Activated CD4-positive, alpha-beta T cell treated with anti-CD3 and anti-CD28 coated beads for 48 hours (primary cell): ENCODE results near the gene SUV39H2.
"Not testable (repeated sequence)": the region's sequence is repeated elsewhere in the genome, so short reads cannot be mapped to it uniquely, and the experiment has no call there.

Source experiments
- DNase-seq: peaks from one replicate; pipeline ENCODE4 v3.0.0-alpha.2; 2020

SUV39H2 gene

DNA sequence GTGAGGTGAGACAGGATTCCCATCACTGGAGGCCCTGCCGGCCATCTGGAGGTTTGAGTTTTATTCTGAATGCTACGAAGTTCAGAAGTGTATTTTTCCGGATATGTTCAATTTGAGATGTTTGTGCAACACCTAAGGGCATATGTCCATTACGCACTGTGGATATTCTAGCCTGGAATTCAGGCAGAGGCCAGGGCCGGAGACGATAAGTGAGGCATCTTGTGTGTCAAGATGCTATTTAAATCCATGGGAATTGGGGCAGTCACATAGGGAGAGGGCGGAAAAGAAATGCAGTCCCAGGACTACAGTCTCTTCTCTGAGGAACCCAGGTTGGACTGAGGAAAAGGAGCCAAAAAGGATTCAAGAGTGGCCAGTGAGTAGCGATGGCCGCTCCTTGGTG is 1.9 kb upstream of the SUV39H2 start:
- no peak for DNase-seq

DNA sequence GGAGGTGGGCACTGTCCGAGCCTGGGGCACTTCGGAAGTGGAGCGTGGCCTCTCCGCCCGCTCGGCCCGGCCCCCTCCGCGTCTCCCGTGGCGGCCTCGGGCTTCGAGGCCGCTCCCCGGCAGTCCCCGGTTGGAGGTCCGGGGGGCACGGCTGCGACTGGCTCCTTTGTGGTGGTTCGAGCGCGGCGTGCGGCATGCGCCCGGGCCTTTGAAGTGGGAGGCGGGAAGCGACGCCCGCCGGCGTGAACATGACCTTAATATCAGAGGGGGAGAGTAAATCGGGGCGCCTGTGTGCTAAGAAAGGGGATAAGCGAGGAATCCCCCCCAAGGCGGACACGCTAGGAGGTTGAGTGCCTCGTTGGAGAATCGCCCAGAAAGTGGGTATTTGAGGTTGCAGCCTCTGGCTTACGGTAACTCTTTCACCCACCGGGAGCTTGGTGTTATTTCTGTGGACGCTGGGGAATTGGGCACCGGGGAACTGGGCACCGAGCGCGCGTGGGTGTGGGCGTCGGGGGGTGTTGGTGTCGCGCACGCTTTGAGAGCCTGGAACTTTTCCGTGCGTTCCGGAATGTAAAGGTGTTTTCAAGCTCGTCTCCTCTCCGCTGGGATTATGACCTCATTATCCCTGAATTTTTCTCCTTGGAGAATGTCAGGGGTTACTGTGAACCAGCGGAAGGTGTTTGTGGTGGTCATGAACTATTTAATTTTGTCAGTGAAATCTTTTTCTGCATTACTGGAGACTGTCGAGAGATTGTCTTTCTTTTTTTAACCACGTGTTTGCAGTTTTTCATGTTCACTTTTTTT is 660 bp downstream of the SUV39H2 start:
- peak; percentile 59 for DNase-seq

DNA sequence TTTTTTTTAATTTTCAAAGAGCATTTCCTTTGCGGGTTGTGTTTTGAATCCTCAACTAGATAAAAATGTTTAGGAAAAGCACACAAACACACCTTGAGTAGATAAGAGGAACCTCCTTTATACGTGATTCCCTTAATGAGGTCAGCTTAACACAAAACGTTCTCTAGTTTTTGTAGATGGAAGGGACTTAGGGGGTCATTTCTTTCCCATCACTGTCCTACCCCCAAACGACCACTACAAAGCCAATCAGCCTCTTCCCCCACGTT is 1.2 kb downstream of the SUV39H2 start:
- DNase-seq = no peak

DNA sequence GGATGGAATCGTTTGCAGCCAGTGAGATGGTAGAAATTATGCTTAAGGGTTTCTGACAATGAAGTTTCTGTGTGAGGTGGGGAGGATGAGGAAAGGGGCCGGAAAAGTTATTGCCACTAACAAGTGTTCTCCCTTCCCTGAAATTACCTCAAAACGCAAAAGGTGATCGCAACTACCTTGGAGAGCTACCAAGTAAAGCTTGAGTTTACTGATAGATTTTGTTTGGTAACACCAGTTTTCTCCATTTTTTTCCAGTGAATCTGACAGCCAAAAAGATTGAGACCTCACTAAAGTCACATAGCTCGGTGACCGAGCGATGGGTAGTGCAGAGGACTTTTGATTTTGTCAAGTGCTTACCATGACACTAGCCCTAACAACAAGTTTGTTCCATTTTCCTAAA is 1.6 kb downstream of the SUV39H2 start:
- DNase-seq = no peak

DNA sequence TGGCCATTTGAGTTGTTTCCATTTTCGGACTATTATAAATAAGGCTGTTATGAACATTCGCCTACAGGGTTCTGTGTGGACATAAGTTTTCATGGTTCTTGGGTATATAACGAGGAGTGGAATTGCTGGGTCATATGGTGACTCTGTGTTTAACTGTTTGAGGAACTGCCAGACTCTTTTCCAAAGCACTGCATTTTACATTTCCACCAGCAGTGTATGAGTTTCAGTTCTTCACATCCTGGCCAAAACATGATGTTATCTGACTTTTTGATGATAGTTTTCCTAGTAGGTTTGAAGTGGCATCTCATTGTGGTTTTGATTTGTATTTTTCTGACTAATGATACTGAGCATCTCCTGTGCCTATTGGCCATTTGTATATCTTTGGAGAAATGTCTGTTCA is 5.4 kb downstream of the SUV39H2 start:
- DNase-seq = no peak

DNA sequence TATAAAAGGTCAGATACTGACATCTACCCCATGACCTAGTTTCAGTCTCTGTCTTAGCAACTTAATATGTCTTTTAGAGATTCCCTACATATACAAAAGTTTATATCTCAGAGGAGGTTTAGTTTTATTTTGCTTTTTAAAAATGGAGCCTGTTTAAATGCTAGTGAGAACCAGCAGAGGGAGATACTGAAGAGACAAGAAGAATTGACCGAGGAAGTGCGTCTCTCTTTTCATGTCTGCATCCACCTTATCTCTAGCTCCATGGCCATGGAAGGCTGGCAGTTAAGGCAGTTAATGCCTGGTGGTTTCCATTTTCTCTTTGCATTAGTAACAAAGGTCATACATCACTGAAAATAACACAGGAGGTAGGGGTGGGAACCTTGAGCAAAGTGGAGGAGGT is 10.7 kb downstream of the SUV39H2 start:
- no peak for DNase-seq

DNA sequence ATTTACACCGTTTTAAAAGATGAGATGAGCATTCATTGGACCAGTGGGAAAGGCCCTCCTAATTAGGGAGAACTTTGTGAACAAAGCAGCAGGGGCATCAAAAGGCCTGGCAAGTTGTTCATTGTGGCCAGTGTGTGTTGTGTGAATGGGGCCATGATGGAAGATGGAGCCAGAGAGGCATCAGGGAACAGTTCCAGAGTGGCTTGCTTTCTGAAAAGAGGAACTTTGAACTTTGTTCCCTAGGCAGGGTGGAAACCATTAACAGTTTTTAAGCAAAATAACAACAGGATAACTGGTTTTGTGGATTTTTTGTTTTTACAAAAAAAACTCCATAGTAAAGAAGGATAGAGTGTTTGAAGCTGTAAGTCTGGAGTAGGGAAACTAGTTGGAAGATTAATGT is 12.5 kb downstream of the SUV39H2 start:
- DNase-seq = no peak

DNA sequence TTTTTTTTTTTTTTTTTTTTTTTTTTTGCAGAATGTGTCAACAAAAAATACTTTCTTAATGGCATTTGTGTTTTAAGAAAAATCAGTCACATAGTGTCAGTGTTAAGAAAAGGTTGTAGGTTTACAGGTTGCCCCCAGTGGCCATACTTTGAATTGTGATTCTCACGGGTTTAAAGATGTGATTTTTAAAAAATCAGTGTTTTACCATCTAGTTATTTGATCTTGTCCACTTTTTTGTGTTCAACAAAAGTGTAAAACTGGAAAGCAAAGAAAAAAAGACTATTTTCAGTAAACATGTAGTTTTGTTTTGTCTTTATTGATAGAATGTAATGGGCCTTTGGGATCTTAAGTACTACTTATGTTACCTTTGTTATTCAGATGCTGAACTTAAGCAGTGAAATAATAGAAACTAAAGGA is 25.7 kb downstream of the SUV39H2 start:
- peak; percentile 26 for DNase-seq

DNA sequence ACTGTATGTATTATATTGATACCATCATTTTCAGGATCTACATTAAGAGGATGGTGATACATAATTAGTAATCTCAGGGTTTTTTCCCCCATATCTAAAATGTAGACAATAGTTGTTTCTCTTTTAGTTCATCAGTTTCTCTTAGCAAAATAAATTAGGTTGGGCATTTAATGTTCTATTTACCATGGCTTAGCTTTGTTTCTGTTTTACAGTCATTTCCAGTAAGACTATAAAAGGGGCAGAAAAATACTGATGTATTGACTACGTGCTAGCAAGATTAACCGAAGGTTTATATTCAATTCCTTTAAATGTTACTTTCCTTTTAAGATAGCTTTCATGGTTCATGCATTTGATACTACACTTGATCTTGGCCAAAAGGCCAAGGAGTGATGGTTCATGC is 26.2 kb downstream of the SUV39H2 start:
- DNase-seq = no peak

DNA sequence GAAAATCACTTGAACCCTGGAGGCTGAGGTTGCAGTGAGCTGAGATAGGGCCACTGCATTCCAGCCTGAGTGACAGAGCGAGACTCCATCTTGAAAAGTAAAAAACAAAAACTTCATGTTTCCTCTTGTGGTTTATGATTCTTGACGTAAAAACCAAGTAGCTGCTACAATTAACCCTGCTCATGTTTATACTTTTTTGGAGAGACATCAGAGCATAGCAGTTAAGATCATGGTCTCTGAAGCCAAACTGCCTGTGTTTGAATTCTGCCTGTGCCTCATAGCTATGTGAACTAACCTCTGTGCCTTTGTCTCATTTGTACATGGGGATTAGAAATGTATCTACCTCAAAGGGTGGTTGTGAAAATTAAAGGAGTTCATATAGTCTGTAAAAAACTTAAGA is 27.2 kb downstream of the SUV39H2 start:
- DNase-seq = no peak

DNA sequence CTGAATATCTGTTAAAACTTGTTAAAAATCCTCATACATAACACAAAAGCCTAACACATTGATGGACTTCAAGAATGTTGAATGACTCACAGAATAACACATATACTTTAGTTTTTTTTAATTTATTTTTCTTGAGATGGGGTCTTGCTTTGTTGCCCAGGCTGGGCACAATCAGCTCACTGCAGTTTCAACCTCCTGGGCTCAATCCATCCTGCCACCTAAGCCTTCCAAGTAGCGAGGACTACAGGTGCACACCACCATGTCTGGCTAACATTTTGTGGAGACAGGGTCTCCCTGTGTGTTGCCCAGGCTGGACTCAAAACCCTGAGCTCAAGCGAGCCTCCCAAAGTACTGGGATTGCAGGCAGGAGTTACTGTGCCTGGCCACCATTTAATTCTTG is 28.1 kb downstream of the SUV39H2 start:
- DNase-seq = no peak

DNA sequence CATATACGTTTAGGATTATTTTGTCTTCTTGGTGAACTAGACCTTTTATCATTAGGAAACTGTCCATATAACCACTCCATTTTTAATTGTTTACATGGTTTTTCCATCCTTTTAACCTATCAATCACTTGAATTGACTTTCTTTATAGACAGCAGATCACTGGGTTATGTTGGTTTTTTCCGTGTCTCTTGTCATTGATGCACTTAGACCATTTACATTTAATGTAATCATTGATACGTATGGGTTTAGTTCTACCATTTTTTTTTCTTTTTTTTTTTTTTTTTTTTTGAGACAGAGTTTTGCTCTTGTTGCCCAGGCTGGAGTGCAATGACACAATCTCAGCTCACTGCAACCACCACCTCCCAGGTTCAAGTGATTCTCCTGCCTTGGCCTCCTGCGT is 28.9 kb downstream of the SUV39H2 start:
- not testable (repeated sequence) for DNase-seq

DNA sequence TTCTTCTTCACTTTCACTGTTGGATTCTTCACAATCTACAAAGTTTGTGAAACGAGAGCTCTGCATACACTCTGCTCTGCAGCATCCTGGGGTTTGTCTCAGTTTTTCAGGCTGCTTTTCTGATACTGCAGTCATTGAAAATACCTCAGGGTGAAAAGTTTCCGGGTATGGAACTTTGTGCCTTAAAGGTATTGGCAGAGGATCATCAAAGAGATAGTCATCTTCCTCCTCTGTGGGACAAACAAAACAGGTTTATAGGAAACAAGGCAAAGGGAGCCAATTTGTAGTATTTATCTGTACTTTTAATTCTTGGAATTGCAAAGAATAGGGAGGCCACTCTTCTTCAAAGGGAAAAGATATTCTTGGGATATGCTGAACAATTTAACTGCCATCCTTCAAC is 30.4 kb downstream of the SUV39H2 start:
- no peak for DNase-seq

DNA sequence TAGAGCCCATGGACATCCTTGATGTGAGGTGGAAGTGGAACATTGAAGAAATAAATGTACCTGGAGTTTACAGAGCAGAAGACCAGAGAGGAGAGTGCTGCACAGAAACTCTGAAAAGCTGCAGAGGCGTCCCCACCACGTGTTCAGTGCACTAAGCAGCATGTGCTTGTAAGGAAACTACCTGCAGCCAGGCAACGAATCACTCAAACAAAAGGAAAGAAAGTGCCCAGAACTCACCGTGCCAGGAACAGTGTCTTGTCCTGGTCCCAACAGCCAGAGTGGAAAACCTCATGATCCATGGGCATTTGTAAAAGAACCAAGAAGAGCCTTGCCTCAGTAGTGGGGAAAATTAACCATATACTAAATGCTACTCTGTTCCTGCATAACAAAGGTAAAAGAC is 32.3 kb downstream of the SUV39H2 start:
- no peak for DNase-seq

DNA sequence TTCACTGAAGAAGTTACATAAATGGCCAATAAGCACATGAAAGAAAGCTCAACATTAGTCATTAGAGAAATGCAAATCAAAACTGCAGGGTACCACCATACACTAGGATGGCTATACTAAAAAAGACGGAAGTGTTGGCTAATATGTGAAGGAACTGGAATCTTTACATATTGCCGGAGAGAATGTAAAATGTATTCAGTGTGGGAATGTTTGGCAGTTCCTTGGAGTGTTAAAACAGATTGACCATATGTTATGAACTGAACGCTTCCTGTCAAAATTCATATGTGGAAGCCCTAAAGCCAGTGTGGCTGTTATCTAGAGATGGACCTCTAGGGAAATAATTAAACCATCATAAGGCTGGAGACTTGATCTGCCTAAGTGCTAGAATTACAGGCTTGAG is 33.1 kb downstream of the SUV39H2 start:
- DNase-seq = no peak

DNA sequence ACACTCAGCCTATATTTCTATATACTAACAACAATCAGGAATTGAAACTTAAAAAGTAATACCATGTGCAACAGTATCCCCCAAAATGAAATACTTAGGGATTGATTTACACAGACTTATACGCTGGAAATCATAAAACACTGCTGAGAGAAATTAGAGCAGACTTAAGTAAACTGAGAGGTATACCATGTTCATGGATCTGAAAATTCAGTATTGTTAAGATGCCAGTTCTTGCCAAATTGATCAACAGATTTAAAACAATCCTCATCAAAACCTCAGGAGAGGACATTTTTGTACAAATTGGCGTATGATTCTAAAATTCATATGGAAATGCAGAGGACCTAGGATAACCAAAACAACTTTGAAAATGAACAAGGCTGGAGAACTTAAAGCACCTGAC is 37.9 kb downstream of the SUV39H2 start:
- no peak for DNase-seq

DNA sequence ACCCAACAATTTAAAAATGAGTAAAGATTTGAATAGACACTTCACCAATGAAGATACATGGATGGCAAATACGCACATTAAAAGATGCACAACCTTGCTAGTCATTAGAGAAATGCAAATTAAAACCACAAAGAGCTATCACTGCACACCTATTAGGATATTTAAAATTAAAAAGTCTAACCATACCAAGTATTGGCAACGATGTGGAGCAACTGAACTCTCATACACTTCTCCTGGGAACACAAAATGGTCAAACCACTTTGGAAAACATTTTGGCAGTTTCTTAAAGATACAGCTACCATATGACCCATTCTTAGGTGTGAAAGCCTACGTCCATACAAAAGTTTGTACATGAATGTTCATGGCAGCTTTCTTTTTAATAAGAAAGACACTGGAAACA is 39.2 kb downstream of the SUV39H2 start:
- DNase-seq = no peak

DNA sequence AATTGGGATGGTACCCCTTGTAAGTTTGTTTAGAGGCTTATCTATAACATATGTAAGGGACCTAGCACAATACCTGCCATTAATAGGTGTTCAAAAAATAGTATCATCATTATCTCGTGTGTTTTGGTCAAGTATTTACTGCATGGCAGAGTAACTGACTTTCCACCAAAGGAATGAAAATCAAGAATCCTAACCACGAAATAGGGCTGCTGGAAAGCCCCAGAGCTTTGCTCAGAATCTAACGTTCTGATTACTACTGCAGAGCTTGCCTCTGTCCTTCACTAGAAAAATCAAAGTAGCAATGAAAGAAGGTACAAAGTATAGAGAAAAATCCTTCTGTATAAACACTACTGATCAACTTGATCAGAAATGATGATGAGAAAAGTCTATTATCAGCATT is 40.3 kb downstream of the SUV39H2 start:
- no peak for DNase-seq

DNA sequence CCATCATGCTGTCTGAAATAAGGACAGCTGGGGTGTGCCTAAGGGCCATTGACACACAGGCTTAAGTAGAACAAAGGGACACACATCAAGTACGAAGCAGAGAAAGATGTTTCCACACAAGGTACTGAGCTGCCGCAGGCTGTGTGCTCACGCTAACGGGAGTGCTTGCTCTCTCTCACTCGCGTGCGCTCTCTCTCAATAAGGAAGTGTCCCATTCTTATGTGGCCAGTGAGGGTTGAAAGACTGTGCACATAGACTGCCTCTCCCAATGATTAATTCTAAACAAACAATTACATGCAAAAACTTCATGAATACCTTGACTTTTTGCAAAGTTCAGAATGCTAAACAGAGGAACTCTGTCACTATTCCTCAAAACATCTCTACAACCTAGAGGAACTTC is 45.3 kb downstream of the SUV39H2 start:
- no peak for DNase-seq

DNA sequence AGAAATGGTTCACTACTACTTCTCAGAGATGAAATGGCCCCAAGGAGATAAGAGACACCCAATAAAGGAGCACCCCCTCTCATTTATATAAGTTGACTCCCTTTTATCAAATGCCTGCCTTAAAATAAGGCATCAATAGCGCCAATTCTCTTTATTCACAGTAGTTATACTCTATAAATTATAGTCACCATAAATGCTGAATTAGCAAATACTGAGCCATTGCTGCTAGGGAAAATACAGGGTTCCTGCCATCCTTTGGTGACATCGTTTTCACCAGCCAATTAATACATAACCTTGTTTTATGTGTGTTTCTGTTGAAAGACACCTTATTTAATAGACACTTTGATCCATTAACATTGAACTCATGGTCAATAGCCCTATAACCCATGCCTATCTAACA is 46.6 kb downstream of the SUV39H2 start:
- no peak for DNase-seq

DNA sequence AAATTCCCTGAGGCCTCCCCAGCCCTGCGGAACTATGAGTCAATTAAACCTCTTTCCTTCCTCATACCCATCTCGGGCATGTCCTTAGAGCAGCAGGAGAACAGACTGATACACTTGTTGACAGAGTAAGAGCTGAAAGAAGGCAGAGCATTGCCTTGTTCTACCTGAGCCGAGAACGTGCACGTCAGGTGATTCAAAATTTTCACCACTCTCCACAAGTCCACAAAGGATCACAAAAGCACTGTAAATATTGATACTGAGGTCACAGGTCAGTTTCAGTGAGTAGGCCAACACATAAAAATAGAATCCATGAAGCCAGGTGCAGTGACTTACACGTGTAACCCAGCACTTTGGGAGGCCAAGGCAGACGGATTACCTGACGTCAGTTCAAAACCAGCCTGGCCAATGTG is 47.4 kb downstream of the SUV39H2 start:
- no peak for DNase-seq

DNA sequence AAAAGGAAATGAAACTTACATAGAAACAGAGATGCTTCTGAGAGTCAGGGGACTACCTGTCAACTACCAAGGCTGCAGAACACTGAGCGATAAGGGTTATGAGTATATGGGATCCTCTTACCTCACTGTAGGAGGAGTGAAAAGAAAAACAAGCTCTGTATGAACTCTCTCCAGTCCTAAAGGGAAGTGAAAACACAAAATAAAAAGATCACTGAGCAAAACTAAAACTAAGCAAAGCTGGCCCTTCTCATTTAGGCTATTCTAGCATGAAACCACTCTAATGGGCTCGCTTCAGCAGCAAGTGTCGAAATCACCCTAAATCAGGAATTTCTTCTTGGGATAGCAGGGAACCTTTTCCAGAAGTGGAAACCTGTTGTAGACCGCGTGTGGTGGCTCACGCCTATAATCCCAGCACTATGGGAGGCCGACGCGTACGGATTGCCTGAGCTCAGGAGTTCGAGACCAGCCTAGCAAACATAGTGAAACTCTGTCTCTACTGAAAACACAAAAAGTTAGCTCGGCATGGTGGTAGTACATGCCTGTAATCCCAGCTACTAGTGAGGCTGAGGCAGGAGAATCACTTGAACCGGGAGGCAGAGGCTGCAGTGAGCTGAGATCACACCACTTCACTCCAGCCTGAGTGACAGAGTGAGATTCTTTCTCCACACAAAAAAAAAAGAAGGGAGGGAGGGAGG is 48.2 kb downstream of the SUV39H2 start:
- no peak for DNase-seq

DNA sequence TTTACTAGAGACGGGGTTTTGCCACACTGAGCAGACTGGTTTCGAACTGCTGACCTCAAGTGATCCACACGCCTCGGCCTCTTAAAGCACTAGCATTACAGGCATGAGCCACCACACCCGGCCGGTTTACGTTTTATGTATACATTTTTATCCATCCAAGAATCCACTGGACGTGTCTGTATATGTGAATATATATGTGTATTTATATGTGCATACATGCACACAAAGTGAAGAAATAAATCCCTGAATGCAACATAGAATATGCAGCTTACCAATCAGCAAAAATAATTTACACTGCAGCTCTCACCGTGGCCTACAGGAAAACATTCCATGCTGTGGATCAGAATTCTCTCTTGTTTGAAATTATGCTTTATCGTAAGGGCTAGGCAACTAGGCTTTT is 51.9 kb downstream of the SUV39H2 start:
- DNase-seq = no peak

DNA sequence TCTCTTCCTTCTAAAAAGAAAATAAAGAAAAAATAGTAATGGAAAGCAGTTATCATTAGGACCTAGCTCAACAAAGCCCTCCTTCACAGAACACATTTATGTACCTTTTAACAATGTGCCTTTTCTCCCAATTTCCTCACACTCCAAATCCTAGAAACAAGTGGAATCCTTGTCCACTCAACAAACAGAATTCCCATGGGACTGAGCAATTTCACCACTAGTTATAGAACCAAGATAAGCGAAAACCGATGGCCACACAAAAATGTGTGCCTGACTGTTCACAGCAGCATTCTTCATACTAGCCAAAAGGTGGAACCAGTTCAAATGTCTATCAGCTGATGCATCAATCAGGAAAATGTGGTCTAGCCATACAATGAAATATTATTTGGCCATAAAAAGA is 57.9 kb downstream of the SUV39H2 start:
- no peak for DNase-seq

DNA sequence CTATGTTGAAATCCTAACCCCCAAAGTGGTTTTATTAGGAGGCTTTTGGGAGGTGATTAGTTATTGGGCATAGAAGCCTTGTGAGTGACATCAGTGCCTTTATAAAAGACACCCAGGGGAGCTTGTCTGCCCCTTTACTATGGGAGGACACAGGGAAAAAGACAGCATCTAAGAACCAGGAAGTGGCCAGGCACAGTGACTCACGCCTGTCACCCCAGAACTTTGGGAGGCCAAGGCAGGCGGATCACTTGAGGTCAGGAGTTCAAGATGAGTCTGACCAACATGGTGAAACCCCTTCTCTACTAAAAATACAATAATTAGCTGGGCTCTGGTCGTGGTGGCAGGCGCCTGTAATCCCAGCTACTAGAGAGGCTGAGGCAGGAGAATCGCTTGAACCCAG is 60.3 kb downstream of the SUV39H2 start:
- DNase-seq = peak; percentile 50
